IMR-90 (cell line): ENCODE results near the gene ACSM3. TPM values are rescaled to one million over a fixed set of nuclear protein-coding genes. Genes with fewer than 3 reads are reported as not detected.

Experiments used
- ATAC-seq: fragments of 200-7000 bp; cut with Tn5 transposase; 2 replicates; pipeline ENCODE4 v1.9.1; 2020; ENCODE audit warnings: low read depth, mild to moderate bottlenecking, moderate library complexity
- BruUV-seq: library from RNA; stranded (reverse); fragments of 400-500 nt; replicated peaks from 2 replicates; lab custom pipeline; 2021; lab: Mats Ljungman, UMichigan
- CTCF ChIA-PET: fragments of 300-600 bp; formaldehyde crosslinking; extraction: SDS; loops from one replicate; lab custom pipeline; 2021; ENCODE audit warnings: antibody characterized with exemption; lab: Yijun Ruan, JAX
- POLR2A ChIA-PET: fragments of 300-600 bp; sonication (Branson Sonifier 250); formaldehyde crosslinking; loops from one replicate; lab custom pipeline; 2022; ENCODE audit warnings: antibody characterized with exemption; ENCODE audit not compliant: unreplicated experiment; lab: Charles Lee
- DNase-seq: peaks from one replicate; pipeline ENCODE4 v3.0.0; 2013
- H2AFZ ChIP-seq: replicated peaks from 2 replicates; pipeline ENCODE3; 2013; ENCODE audit warnings: low read length, mild to moderate bottlenecking; ENCODE audit not compliant: poor library complexity
- H2AK5ac ChIP-seq: 2 replicates; pipeline ENCODE4 v1.6.1; 2013; ENCODE audit warnings: low read depth, low read length, inconsistent platforms
- H2AK9ac ChIP-seq: replicated peaks from 2 replicates; pipeline ENCODE3; 2013; ENCODE audit warnings: mild to moderate bottlenecking, low read depth, low read length, moderate library complexity; ENCODE audit not compliant: poor library complexity
- H2BK120ac ChIP-seq: 2 replicates; pipeline ENCODE4 v1.6.1; 2013; ENCODE audit warnings: low read depth, low read length, inconsistent platforms
- H2BK15ac ChIP-seq: 3 replicates; pipeline ENCODE4 v1.6.1; 2013; ENCODE audit warnings: low read depth, low read length, inconsistent platforms
- H2BK20ac ChIP-seq: 2 replicates; pipeline ENCODE4 v1.6.1; 2013; ENCODE audit warnings: low read depth, mild to moderate bottlenecking, inconsistent platforms, low read length, moderate library complexity
- H2BK5ac ChIP-seq: 2 replicates; pipeline ENCODE4 v1.6.1; 2013; ENCODE audit warnings: mild to moderate bottlenecking, low read depth, low read length, inconsistent platforms; ENCODE audit not compliant: poor library complexity, severe bottlenecking
- H3K14ac ChIP-seq: replicated peaks from 2 replicates; pipeline ENCODE4 v1.6.1; 2013; ENCODE audit warnings: low read depth, low read length, inconsistent platforms
- H3K18ac ChIP-seq: 2 replicates; pipeline ENCODE4 v1.6.1; 2013; ENCODE audit warnings: low read depth, low read length, control low read depth
- H3K23ac ChIP-seq: 2 replicates; pipeline ENCODE4 v1.6.1; 2013; ENCODE audit warnings: low read depth, low read length, inconsistent platforms
- H3K27ac ChIP-seq: 2 replicates; pipeline ENCODE4 v1.5.1; 2013; ENCODE audit warnings: mild to moderate bottlenecking, control low read depth, low read length; ENCODE audit not compliant: insufficient read depth
- H3K27me3 ChIP-seq: 2 replicates; pipeline ENCODE4 v1.6.1; 2013; ENCODE audit warnings: low read length; ENCODE audit not compliant: control insufficient read depth, insufficient read depth
- H3K36me3 ChIP-seq: 2 replicates; pipeline ENCODE4 v1.6.1; 2013; ENCODE audit warnings: low read length, mixed read lengths; ENCODE audit not compliant: control insufficient read depth, insufficient read depth
- H3K4ac ChIP-seq: 2 replicates; pipeline ENCODE4 v1.6.1; 2013; ENCODE audit warnings: low read depth, low read length, inconsistent platforms
- H3K4me1 ChIP-seq: 2 replicates; pipeline ENCODE4 v1.6.1; 2013; ENCODE audit warnings: low read length, mixed read lengths; ENCODE audit not compliant: control insufficient read depth, insufficient read depth
- H3K4me2 ChIP-seq: 2 replicates; pipeline ENCODE4 v1.6.1; 2013; ENCODE audit warnings: low read depth, mild to moderate bottlenecking, control low read depth, low read length, moderate library complexity
- H3K4me3 ChIP-seq: 2 replicates; pipeline ENCODE4 v1.5.1; 2013; ENCODE audit warnings: low read depth, mild to moderate bottlenecking, control low read depth, low read length, moderate library complexity; ENCODE audit not compliant: insufficient read depth
- H3K56ac ChIP-seq: 2 replicates; pipeline ENCODE4 v1.6.1; 2013; ENCODE audit warnings: low read length, inconsistent platforms; ENCODE audit not compliant: insufficient read depth; ENCODE audit errors: extremely low read depth
- H3K79me1 ChIP-seq, 2 experiments: 2 replicates each; pipeline ENCODE4 v1.6.1; 2013; ENCODE audit warnings: low read length in 2 of 2, inconsistent platforms in 1 of 2, low read depth in 1 of 2
- H3K9ac ChIP-seq: 2 replicates; pipeline ENCODE4 v1.6.1; 2013; ENCODE audit warnings: low read depth, low read length, control low read depth
- H3K9me1 ChIP-seq: 2 replicates; pipeline ENCODE4 v1.6.1; 2013; ENCODE audit warnings: low read length, inconsistent platforms; ENCODE audit not compliant: insufficient read depth
- H3K9me3 ChIP-seq: 2 replicates; pipeline ENCODE4 v1.6.1; 2013; ENCODE audit warnings: low read length; ENCODE audit not compliant: control insufficient read depth, insufficient read depth
- H4K20me1 ChIP-seq: 2 replicates; pipeline ENCODE4 v1.6.1; 2013; ENCODE audit warnings: low read length, inconsistent platforms; ENCODE audit not compliant: insufficient read depth
- H4K5ac ChIP-seq: 2 replicates; pipeline ENCODE4 v1.6.1; 2013; ENCODE audit warnings: mild to moderate bottlenecking, low read depth, low read length, control low read depth
- H4K8ac ChIP-seq, 2 experiments: 2 replicates each; pipeline ENCODE4 v1.6.1; 2013; ENCODE audit warnings: low read depth in 2 of 2, low read length in 2 of 2, control low read depth in 1 of 2, inconsistent platforms in 1 of 2
- H4K91ac ChIP-seq: 2 replicates; pipeline ENCODE4 v1.6.1; 2013; ENCODE audit warnings: low read depth, low read length, inconsistent platforms; ENCODE audit not compliant: insufficient read depth
- BHLHE40 ChIP-seq: fragments of 150-350 bp; IDR thresholded peaks from 2 replicates; pipeline ENCODE4 v1.6.1; 2016; ENCODE audit warnings: mild to moderate bottlenecking, low read depth, low read length
- CEBPB ChIP-seq: IDR thresholded peaks from 2 replicates; pipeline ENCODE4 v1.6.1; 2012; ENCODE audit warnings: low read depth, low read length, improper control_type of control experiment
- CHD1 ChIP-seq: IDR thresholded peaks from 2 replicates; pipeline ENCODE4 v1.6.1; 2012; ENCODE audit warnings: low read depth, low read length, improper control_type of control experiment
- FOS ChIP-seq: fragments of 150-350 bp; IDR thresholded peaks from 2 replicates; pipeline ENCODE4 v1.6.1; 2016; ENCODE audit warnings: low read depth, low read length
- MAFK ChIP-seq: IDR thresholded peaks from 2 replicates; pipeline ENCODE4 v1.6.1; 2012; ENCODE audit warnings: low read depth, low read length, improper control_type of control experiment
- MAZ ChIP-seq: IDR thresholded peaks from 2 replicates; pipeline ENCODE4 v1.6.1; 2012; ENCODE audit warnings: low read depth, mild to moderate bottlenecking, low read length, improper control_type of control experiment, moderate library complexity, borderline replicate concordance
- MXI1 ChIP-seq: IDR thresholded peaks from 2 replicates; pipeline ENCODE4 v1.6.1; 2012; ENCODE audit warnings: low read depth, mild to moderate bottlenecking, low read length, moderate library complexity, borderline replicate concordance
- NFE2L2 ChIP-seq: fragments of 150-350 bp; IDR thresholded peaks from 2 replicates; pipeline ENCODE4 v1.6.1; 2016; ENCODE audit warnings: low read depth, mild to moderate bottlenecking, low read length
- RAD21 ChIP-seq: IDR thresholded peaks from 2 replicates; pipeline ENCODE4 v1.6.1; 2012; ENCODE audit warnings: low read length, improper control_type of control experiment
- RFX5 ChIP-seq: IDR thresholded peaks from 2 replicates; pipeline ENCODE4 v1.8.0; 2012; ENCODE audit warnings: low read depth, mild to moderate bottlenecking, low read length, moderate library complexity
- SMC3 ChIP-seq: fragments of 150-350 bp; IDR thresholded peaks from 2 replicates; pipeline ENCODE4 v1.6.1; 2016; ENCODE audit warnings: low read depth, mild to moderate bottlenecking, antibody characterized with exemption, low read length, moderate library complexity
- WGBS, 2 experiments: methylation state at CpG; one replicate each; pipeline versions ENCODE4 v1.1.5 to v1.1.7; 2013; ENCODE audit warnings: missing lambda C conversion rate in 2 of 2; ENCODE audit not compliant: insufficient read length in 1 of 2; ENCODE audit errors: extremely low coverage in 2 of 2; 5-methylcytosine and 5-hydroxymethylcytosine counted together
- dilution Hi-C: fragments of 300-500 bp; cut with HindIII; formaldehyde crosslinking; loops from one replicate; pipeline ENCODE4 v1.14.3; 2018; ENCODE audit warnings: low sequenced_read_pairs; ENCODE audit not compliant: unreplicated experiment
- in situ Hi-C: fragments of 300-500 bp; cut with MboI; formaldehyde crosslinking; loops from 3 replicates; pipeline ENCODE4 v1.14.3; 2019; ENCODE audit warnings: low sequenced_read_pairs, inconsistent platforms, mixed read lengths
- intact Hi-C: fragments of 100-400 bp; cut with micrococcal nuclease; formaldehyde crosslinking; loops from 2 replicates; pipeline ENCODE4 v1.10.0; 2022
- polyA plus RNA-seq, 3 experiments: library from polyadenylated mRNA; depleted of rRNA; stranded (reverse); fragments of >200 nt; gene quantifications; 2 replicates each; pipeline ENCODE4 v1.2.3, GENCODE V29; 2012; ENCODE audit warnings: low replicate concordance in 1 of 3
- total RNA-seq: library from RNA; depleted of rRNA; stranded (reverse); fragments of >200 nt; gene quantifications from 2 replicates; pipeline ENCODE4 v1.2.3, GENCODE V29; 2012
- TF ChIP-seq, protein P1 (sequence below): conservative IDR thresholded peaks from 2 replicates; pipeline ENCODE4 v1.5.1; 2012; ENCODE audit warnings: mild to moderate bottlenecking, low read depth, low read length, improper control_type of control experiment
- TF ChIP-seq, protein P2 (sequence below): fragments of 150-350 bp; IDR thresholded peaks from 2 replicates; pipeline ENCODE4 v1.6.1; 2016; ENCODE audit warnings: low read depth, mild to moderate bottlenecking, low read length, moderate library complexity, borderline replicate concordance

ACSM3 gene
- total and polyA plus RNA-seq, 2 of the 4 experiments (the other 2 are of a cell fraction): 0.50 to 0.54 TPM

DNA sequence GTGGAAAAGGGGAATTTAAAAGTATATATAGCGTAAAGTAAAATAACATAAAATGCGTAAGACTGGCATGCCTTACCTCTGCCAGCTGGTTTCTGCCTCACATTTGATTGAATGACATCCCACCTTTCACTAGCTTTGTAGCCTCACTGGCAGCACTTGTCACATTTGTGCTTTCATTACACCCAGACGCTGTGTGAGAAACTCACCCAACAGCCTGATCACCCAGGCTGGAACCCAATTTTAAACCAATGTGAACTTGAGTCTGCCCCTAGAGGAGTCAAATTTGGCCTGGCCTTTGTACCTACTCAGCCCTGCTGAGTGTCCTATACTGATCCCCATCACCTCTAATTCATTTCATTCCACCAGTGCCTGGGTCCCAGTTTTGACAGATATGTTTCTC is 17.4 kb upstream of the ACSM3 start:
- BruUV-seq: no TSS peak
- CTCF ChIA-PET: no interaction called here

More for the DNA sequence above, 17.4 kb upstream of the ACSM3 start:
- Histone ChIP-seq H4K20me1 (no peaks in the 10 kb centered on the region), H2AK9ac (no peak overlapping the region), H3K18ac (no peak overlapping the region), H3K9ac (no peak overlapping the region), H3K9me1 (no peaks in the 10 kb centered on the region), H3K4me1 (no peaks in the 10 kb centered on the region), H3K56ac (no peak overlapping the region), H3K4ac (no peak overlapping the region), H2AFZ (no peak overlapping the region), H4K8ac (no peak overlapping the region), H3K4me2 (no peak overlapping the region), H2BK15ac (no peak overlapping the region), H2BK120ac (no peak overlapping the region), H3K36me3 (no peaks in the 10 kb centered on the region), H3K79me1 (no peaks in the 10 kb centered on the region), H2BK20ac (no peak overlapping the region), H3K9me3 (no peaks in the 10 kb centered on the region), H2AK5ac (no peak overlapping the region), H3K27me3 (no peaks in the 10 kb centered on the region), H3K23ac (no peak overlapping the region), H3K27ac (no peak overlapping the region), H4K91ac (no peak overlapping the region), H3K14ac (no peak overlapping the region), H4K5ac (no peak overlapping the region), H2BK5ac (no peak overlapping the region), H3K4me3 (no peak overlapping the region)
- DNase-seq (no peak), ATAC-seq (no peak)
- in situ Hi-C loops: no loop called here
- POLR2A ChIA-PET: no interaction called here
- TF ChIP-seq MXI1 (no peak), CHD1 (no peak), MAZ (no peak), RFX5 (no peak), MAFK (no peak), BHLHE40 (no peak), CEBPB (no peak), RAD21 (no peak), SMC3 (no peak), NFE2L2 (no peak), FOS (no peak)
- TF ChIP-seq, protein P1, sequence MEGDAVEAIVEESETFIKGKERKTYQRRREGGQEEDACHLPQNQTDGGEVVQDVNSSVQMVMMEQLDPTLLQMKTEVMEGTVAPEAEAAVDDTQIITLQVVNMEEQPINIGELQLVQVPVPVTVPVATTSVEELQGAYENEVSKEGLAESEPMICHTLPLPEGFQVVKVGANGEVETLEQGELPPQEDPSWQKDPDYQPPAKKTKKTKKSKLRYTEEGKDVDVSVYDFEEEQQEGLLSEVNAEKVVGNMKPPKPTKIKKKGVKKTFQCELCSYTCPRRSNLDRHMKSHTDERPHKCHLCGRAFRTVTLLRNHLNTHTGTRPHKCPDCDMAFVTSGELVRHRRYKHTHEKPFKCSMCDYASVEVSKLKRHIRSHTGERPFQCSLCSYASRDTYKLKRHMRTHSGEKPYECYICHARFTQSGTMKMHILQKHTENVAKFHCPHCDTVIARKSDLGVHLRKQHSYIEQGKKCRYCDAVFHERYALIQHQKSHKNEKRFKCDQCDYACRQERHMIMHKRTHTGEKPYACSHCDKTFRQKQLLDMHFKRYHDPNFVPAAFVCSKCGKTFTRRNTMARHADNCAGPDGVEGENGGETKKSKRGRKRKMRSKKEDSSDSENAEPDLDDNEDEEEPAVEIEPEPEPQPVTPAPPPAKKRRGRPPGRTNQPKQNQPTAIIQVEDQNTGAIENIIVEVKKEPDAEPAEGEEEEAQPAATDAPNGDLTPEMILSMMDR: no peak
- TF ChIP-seq, protein P2, sequence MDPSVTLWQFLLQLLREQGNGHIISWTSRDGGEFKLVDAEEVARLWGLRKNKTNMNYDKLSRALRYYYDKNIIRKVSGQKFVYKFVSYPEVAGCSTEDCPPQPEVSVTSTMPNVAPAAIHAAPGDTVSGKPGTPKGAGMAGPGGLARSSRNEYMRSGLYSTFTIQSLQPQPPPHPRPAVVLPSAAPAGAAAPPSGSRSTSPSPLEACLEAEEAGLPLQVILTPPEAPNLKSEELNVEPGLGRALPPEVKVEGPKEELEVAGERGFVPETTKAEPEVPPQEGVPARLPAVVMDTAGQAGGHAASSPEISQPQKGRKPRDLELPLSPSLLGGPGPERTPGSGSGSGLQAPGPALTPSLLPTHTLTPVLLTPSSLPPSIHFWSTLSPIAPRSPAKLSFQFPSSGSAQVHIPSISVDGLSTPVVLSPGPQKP: no peak
- intact Hi-C loops: no loop called here
- 80% methylated on average over 1 of the region's 3 CpGs; no CpG with 5 or more reads in 1 of the 2 experiments for WGBS, 2 experiments
- dilution Hi-C loops: no loop called here
